Fibroblast of lung (primary cell): ENCODE results near the gene PASD1.

Experiments used
- EZH2 ChIP-seq: IDR thresholded peaks from 2 replicates; pipeline ENCODE4 v1.5.1; 2012; ENCODE audit warnings: low read length, control low read depth, mild to moderate bottlenecking; ENCODE audit errors: missing control alignments
- TF ChIP-seq, protein P1 (sequence below), 2 donors: IDR thresholded peaks in 1 of 2; conservative IDR thresholded peaks in 1 of 2; 1 replicate in 1 of 2; 2 replicates in 1 of 2; pipeline ENCODE4 v1.5.1; 2011 to 2012; ENCODE audit warnings: low read length in 2 of 2, control low read depth in 1 of 2, inconsistent platforms in 1 of 2, low read depth in 1 of 2, mild to moderate bottlenecking in 1 of 2

- TF ChIP-seq, protein P1, sequence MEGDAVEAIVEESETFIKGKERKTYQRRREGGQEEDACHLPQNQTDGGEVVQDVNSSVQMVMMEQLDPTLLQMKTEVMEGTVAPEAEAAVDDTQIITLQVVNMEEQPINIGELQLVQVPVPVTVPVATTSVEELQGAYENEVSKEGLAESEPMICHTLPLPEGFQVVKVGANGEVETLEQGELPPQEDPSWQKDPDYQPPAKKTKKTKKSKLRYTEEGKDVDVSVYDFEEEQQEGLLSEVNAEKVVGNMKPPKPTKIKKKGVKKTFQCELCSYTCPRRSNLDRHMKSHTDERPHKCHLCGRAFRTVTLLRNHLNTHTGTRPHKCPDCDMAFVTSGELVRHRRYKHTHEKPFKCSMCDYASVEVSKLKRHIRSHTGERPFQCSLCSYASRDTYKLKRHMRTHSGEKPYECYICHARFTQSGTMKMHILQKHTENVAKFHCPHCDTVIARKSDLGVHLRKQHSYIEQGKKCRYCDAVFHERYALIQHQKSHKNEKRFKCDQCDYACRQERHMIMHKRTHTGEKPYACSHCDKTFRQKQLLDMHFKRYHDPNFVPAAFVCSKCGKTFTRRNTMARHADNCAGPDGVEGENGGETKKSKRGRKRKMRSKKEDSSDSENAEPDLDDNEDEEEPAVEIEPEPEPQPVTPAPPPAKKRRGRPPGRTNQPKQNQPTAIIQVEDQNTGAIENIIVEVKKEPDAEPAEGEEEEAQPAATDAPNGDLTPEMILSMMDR (conservative IDR thresholded peaks at IDR 0.05 in 1 of 2, IDR thresholded peaks at IDR 0.05 in 1 of 2; ENCODE audit: low read depth in 1 of 2, low read length in 2 of 2): no peak
- TF ChIP-seq EZH2: no peak
Measured at GRCh38 chrX:151687635-151688034, 124.2 kb downstream of the PASD1 start.
